HG02981 (cell line): ENCODE measurements around the gene IFT27.

Experiments
- ATAC-seq: cut with Tn5 transposase; IDR thresholded peaks from one replicate; pipeline ENCODE4 v1.9.1; 2021; ENCODE audit warnings: mild to moderate bottlenecking, moderate library complexity; ENCODE audit not compliant: unreplicated experiment

The IFT27 gene, protein sequence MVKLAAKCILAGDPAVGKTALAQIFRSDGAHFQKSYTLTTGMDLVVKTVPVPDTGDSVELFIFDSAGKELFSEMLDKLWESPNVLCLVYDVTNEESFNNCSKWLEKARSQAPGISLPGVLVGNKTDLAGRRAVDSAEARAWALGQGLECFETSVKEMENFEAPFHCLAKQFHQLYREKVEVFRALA

GRCh38 chr22:36775964-36776669 is at the start of gene IFT27:
IFT27 (minus strand) TSS chr22:36776119; CDS start chr22:36775707, 412 bp downstream.
- ATAC-seq = peak; percentile 84

DNA sequence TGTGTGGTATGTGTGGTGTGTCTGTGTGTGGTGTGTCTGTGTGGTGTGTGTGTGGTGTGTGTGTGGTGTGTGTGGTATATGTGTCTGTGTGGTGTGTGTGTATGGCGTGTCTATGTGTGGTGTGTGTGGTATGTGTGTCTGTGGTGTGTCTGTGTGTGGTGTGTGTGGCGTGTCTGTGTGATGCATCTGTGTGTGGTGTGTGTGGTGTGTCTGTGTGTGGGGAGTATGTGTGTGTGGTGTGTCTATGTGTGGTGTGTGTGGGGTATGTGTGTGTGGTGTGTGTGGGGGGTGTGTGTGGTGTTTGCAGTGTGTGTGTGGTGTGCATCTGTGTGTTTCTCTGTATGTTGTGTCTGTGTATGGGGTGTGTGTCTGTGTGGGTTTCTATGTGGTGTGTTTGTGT is 48.7 kb upstream of the IFT27 start:
- no peak for ATAC-seq

DNA sequence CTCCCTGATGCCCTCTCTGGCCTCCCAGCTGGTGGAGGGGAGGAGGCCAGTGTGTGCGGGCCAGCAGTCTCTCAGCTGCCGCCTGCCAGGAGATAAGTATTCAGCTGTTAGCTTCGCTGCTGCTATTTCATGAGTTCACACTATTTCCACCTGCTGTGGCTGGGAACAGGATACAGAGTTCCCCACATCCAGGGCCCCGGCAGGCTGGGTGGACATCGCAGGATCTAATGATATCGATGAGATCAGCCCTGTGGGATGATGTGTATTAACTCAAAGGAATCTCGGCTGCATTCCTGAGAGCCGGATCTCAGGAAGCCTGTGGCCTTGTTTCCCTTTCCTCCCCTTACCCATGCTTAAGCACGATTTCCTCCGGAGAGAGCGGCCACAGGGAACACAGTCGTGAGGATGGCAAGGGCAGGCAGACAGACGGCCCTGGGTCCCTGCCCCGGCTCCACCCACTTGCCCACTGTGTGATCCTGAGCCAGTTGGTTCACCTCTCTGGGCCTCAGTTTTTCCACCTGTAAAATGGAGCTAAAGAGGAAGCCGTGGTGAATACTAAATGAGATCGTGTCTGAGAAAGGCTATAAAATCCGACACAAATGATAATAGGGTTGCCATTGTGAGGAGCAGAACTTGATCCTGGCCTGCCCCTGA is 47.4 kb upstream of the IFT27 start:
- no peak for ATAC-seq

DNA sequence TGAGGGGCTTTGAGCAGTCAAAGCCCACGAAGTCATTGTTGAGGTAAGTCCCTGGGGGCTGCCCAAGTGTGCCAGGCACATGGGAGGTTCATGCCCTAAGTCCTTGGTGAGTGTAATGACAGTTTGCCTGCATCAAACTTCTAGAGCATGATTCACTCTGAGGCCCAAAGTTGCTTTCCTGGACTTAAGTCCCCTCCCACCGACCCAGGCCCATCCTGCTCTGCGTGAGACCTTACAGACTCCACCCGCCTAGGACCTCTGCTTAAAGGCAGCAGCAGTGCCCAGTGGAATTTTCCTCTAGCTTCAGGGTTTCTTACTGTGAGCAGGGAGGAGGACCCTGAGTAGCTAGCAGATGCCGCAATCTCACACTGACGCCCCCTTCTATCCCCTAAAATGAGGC is 46.7 kb upstream of the IFT27 start:
- no peak for ATAC-seq

- no peak for ATAC-seq
Measured at GRCh38 chr22:36819112-36819511, 43.2 kb upstream of the IFT27 start.

GRCh38 chr22:36818010-36818642 is 42.2 kb upstream of the IFT27 start:
- ATAC-seq = no peak

DNA sequence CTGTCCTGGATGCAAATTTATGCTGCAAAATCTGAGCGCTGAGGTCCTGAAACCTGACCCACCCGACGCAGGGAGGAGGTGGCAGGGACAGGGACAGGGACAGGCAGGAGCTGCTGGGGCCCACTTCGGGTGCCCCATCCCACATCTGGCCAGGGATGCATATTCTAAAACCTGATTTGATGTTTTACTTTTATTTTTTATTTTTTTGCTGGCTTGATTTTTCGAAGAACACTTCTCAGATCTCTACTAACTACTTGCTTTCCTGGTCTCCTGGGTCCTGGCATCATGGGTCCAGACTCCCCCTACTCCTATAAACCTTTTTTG is 41.6 kb upstream of the IFT27 start:
- ATAC-seq = no peak

DNA sequence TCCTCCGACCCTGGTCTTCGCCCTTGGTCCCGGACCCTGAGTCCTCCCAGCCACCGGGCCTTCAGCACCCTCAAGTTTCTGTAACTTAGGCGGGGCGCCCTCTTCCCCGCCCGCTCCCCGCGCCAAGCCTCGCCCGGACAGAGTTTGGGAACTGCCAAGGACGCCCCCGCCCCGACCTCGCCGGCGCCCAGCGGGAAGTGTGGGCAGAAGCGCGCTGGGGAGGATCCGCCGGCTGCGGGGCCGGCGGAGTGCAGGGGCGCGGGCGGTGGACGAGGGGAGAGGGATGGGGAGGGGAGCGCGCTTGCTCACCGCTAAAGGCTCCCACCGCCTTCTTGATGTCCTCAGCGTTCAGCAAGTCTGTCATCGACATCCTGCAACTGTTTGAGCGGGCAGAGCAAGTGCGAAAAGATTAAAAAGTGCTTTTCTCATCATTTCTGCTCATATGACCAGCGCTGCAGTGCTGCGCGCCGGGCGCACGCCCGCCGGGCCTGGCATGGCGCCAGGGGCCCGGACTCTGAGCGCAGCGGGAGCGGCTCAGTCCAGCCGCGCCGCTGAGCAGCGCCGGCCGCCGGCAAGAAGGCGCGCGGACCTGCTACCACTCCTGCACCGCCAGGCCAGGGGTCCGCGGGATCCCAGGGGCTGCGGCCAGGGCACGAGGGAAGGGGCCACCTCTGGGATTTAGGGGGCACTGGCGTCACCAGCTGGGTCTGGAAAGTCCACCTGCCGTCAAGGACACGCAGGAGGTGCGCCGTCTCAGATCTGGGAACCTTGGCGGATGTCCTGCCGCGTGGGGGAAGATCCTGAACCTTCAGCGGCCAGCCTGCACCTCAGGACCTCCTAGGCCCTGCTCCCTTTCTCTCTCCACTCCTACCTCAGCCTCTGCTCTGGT is 41.0 kb upstream of the IFT27 start, which contains the start of gene PVALB:
Gene PVALB (minus strand): TSS at position 400 of the 889 bp plus-strand sequence. CDS start 30 bp downstream, at position 370.
- no peak for ATAC-seq

DNA sequence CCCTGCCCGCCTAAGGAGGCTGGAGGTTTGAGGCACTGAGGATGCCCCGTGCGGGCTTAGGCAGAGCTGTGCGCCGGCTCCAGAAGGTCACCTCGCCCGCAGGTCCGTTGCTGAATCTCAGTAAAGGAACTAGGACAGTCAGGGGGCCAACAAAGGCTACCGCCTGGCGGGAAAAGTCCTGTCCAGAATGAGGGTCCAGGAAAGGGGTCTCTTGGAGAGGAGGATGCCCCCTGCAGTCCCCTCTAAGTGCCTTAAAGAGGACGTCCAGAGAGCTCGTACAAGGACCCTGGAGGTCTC is 40.4 kb upstream of the IFT27 start:
- ATAC-seq = no peak

GRCh38 chr22:36815558-36816338 is 39.8 kb upstream of the IFT27 start:
- no peak for ATAC-seq

DNA sequence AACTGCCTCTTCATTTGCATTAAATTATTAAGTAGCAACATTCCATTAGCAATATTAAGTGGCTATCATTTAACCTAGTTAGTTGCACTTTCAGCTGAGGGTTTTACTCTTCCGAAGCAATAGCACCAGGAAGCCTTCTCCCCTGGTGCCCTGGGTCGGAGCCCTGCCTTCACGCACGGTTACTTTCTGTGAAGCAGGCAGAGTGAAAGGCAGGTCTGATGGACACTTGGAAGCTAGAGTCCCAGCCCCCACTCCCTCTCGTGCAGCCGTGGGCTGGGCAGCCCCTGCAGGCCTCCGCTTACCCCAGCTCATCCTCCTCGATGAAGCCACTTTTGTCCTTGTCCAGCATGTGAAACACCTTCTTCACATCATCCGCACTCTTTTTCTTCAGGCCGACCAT is 38.9 kb upstream of the IFT27 start:
- ATAC-seq = no peak

- no peak for ATAC-seq
Measured at GRCh38 chr22:36811094-36811800, 35.3 kb upstream of the IFT27 start.

- ATAC-seq = no peak
Measured at GRCh38 chr22:36809351-36809750, 33.4 kb upstream of the IFT27 start.

- no peak for ATAC-seq
Measured at GRCh38 chr22:36808721-36809344, 32.9 kb upstream of the IFT27 start.

DNA sequence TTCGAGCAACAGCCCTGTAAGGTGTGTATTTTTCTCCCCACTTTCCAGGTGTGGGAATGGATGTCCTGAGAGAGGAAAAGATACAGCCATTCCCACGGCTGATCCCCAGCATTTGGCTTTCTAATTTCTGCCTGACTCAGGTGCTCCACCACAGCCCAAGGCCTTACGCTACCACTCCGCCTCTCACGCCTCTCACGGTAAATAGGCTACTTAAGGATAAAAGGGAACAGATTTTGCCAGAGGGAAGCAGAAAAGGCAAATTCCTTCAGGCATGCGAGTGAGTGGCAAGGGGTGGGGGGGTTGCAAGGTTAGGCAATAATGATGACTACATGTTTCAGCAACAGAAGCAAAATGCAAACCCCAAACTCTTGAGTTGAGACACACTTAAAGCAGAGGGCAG is 31.7 kb upstream of the IFT27 start:
- no peak for ATAC-seq

DNA sequence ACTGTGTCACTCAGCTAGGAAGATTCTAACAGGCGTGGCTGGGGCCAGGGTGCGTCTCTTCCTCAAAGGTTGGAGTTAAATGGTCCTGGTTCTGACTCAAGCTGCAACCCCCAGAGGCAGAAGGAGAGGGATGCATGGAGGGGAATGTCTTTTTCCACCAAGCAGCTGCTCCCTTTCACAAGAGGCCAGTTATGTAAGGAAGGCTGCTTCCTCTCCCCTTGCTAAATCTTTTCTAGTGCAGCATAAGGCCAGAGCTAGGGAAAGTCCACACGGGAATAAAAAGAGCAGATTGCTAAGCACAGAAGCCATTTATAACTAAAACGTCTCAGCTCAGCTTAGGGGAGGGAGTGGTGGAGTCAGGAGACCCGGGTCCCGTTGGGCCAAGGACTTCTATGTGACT is 30.9 kb upstream of the IFT27 start:
- no peak for ATAC-seq

DNA sequence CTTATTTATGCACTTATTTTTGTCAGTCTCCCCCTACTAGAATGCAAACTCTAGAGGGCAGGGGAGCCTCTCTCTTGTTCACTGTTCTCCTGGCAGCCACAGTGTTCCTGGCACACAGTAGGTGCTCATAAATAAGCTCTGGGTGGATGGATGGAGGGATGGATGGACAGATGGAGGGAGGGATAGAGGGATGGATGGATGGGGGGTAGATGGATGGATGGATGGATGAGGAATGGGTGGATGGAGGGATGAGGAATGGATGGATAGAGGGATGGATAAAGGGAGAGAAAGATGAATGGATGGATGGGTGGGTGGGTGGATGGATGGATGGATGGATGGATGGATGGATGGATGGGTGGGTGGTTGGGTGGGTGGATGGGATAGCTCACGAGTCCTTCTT is 27.4 kb upstream of the IFT27 start:
- no peak for ATAC-seq

- no peak for ATAC-seq
Measured at GRCh38 chr22:36798674-36799066, 22.8 kb upstream of the IFT27 start.
